Measurements from ENCODE around the gene TMEM108.

The TMEM108 gene

DNA sequence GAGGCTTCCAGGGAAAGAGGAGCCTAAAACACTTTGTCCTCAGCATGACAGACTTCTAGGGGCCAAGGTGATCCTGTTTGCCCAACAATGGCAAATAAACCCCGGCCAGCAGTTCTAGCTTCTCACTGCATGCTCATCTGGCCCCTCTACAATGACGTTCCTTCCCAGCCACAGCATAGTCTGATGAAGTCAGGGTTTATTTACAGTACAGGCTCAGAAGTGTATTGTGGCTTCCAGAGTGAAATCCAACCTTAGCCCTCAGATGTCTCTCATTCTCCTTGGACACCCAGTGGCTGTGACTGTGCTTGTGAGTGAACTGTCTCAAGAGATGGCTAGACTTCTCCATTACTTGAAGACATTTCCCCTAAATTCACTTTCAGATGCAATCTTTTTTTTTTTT is 402.5 kb downstream of the TMEM108 start:
- DNase-seq, result no peak

DNA sequence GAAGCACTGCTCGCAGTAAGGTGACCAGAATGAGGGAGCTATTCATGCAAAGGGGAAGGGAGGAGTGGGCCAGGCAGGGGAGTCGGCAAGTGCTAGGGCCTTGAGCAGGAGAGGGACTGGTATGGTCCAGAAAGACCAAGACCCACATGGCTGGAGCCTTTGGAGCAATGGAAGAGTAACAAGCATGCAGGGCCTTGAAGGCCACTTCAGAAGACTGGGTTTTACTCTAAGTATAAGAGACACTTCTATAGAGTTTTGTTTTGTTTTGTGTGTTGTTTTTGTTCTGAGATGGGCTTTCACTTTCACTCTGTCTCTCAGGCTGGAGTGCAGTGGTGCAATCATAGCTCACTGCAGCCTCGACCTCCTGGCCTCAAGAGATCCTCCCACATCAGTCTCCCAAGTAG is 403.7 kb downstream of the TMEM108 start:
- DNase-seq, result no peak

DNA sequence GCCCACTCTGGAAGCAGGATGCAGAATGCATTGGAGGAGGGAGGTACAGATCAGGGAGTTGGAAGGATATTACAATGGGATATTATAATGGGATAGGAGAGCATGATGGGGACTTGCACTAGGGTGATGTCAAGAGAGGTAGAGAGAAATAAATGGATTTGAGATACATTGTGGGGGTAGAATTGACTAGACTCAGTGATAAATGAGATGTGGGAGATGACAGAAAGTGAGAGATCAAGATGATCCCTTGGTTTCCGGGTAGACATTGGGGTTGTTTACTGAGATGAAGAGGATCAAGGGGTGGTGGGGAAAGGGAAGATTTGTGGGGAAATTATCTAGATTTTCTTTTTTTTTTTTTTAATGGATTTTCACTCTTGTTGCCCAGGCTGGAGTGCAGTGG is 404.3 kb downstream of the TMEM108 start:
- DNase-seq, result no peak

DNA sequence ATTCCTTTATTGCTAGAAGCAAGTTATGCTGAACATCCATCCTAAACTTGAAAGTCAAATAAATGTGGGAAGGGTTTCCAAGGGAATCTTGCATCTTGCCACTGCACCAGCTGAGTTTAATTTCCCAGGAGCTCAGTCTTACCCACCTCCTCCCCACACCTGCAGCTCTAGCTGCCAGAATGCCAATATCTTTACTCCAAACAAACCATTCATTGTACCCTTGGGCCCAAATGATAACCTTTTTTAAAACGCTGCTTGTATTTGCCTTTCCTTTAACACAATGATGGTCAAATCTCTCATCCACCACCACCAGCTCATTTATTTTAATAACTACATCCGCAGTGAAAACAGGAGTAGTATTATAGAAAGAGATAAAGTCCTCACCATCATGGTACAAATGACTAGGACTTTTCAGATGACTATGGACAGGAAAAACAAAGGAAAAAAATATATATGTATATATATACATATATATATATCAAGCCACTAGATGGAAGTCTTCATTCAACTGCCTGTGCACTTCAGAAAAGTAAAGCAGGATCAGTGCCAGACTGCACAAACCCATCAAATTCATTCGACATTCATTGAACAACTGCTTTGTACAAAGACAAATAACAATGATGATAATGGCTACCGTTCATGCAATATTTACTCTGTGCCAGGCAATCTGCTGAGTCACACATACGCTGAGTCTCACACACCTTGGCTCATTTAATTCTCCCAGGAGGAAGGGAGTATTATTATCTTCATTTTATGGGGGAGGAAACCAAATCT is 405.6 kb downstream of the TMEM108 start:
- no peak for DNase-seq

DNA sequence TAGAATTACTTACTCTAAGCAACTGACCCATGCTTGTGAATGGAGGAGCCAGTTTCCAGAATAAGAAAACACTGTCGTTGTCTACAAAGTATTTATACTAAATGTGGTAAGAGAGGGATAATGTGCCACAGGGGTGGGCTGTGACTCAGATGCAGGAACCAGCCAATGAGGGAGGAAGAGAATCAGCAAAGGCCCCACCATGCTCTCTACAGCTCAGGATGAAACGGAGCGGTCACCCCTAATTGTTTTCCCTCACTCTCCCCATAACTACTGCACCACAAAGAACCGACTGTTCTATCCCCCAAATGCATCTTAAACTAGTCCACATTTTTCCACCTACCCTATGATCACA is 406.2 kb downstream of the TMEM108 start:
- no peak for DNase-seq

DNA sequence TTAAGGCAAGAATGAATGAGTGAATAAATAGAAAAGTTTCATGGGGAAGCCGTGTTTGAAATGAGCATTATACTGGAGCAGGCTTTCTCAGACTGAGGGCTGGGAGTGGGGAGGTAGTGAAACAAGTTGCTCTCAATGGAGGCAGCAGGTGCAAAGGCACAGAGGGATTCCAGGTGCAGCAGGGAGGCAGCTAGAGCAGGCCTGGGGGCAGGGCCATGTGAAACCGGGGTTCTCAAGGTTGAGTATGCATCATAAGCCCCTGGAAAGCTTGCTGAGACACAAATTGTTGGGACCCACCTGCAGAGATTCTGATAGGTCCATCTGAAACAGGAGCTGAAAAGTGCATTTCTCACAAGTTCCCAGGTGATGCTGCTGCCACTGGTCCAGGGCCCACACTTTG is 406.9 kb downstream of the TMEM108 start:
- DNase-seq, result no peak

All from activated naive CD4-positive, alpha-beta T cell treated with Interleukin-2 at 50 U/mL for 16 hours (primary cell).